Ishikawa (cell line): ENCODE measurements around the gene SLC48A1.

ENCODE experiments used
- CEBPB ChIP-seq: IDR thresholded peaks from 2 replicates; pipeline ENCODE4 v1.6.1; 2012
- EP300 ChIP-seq: IDR thresholded peaks from 2 replicates; pipeline ENCODE4 v1.6.1; 2012; ENCODE audit warnings: borderline replicate concordance
- REST ChIP-seq: IDR thresholded peaks from 2 replicates; pipeline ENCODE4 v1.6.1; 2012; ENCODE audit warnings: low read depth, mild to moderate bottlenecking
- TAF1 ChIP-seq: IDR thresholded peaks from 2 replicates; pipeline ENCODE4 v1.6.1; 2012; ENCODE audit warnings: low read depth, mild to moderate bottlenecking
- ZBTB7A ChIP-seq: IDR thresholded peaks from 2 replicates; pipeline ENCODE4 v1.6.1; 2012; ENCODE audit warnings: low read depth

- no peak for TF ChIP-seq CEBPB
- TF ChIP-seq EP300: no peak
- no peak for TF ChIP-seq TAF1
- TF ChIP-seq REST: no peak
- TF ChIP-seq ZBTB7A: no peak
These were observed 51.6 kb downstream of the SLC48A1 start for GRCh38 chr12:47824635-47825034.
